HG03060 (cell line): ENCODE results near the gene ITM2A.

Experiments
- ATAC-seq: cut with Tn5 transposase; IDR thresholded peaks from one replicate; pipeline ENCODE4 v1.9.1; 2021; ENCODE audit warnings: low read depth, moderate number of reproducible peaks; ENCODE audit not compliant: unreplicated experiment

ITM2A gene

GRCh38 chrX:79366873-79367749 is at the start of gene ITM2A:
Gene ITM2A, minus strand, starts transcription at chrX:79367334. Its CDS starts 119 bp downstream, at chrX:79367215.
- ATAC-seq: peak; percentile 47

GRCh38 chrX:79415056-79415455 is 47.9 kb upstream of the ITM2A start:
- ATAC-seq: no peak

GRCh38 chrX:79413963-79414362 is 46.8 kb upstream of the ITM2A start:
- no peak for ATAC-seq

GRCh38 chrX:79412972-79413371 is 45.8 kb upstream of the ITM2A start:
- no peak for ATAC-seq

- no peak for ATAC-seq
These were observed 45.0 kb upstream of the ITM2A start for GRCh38 chrX:79412166-79412565.

- ATAC-seq: no peak
These were observed 42.5 kb upstream of the ITM2A start for GRCh38 chrX:79409657-79410056.

- no peak for ATAC-seq
These were observed 41.6 kb upstream of the ITM2A start for GRCh38 chrX:79408623-79409322.

GRCh38 chrX:79400623-79401022 is 33.5 kb upstream of the ITM2A start:
- no peak for ATAC-seq

- ATAC-seq: no peak
These were observed 8.2 kb upstream of the ITM2A start for GRCh38 chrX:79375340-79375739.

GRCh38 chrX:79371640-79372039 is 4.5 kb upstream of the ITM2A start:
- no peak for ATAC-seq

GRCh38 chrX:79371101-79371500 is 4.0 kb upstream of the ITM2A start:
- no peak for ATAC-seq

- ATAC-seq: no peak
These were observed 2.7 kb upstream of the ITM2A start for GRCh38 chrX:79369871-79370270.

GRCh38 chrX:79368441-79368840 is 1.3 kb upstream of the ITM2A start:
- no peak for ATAC-seq

GRCh38 chrX:79367907-79368306 is 773 bp upstream of the ITM2A start:
- no peak for ATAC-seq

- ATAC-seq: no peak
These were observed 620 bp downstream of the ITM2A start for GRCh38 chrX:79366556-79366872.

- ATAC-seq: no peak
These were observed 1.5 kb downstream of the ITM2A start for GRCh38 chrX:79365591-79365990.

GRCh38 chrX:79364306-79364705 is 2.8 kb downstream of the ITM2A start:
- ATAC-seq: no peak

- no peak for ATAC-seq
These were observed 5.8 kb downstream of the ITM2A start for GRCh38 chrX:79361192-79361870.

GRCh38 chrX:79336869-79337815 is 30.0 kb downstream of the ITM2A start:
- no peak for ATAC-seq

- no peak for ATAC-seq
These were observed 37.1 kb downstream of the ITM2A start for GRCh38 chrX:79330022-79330421.
